ENCODE measurements around the gene RELL2. TPM values are rescaled to one million over a fixed set of nuclear protein-coding genes. Genes with fewer than 3 reads are reported as not detected.

The RELL2 gene
- total RNA-seq, 1 experiment from 2014 or later: 23.8 TPM

DNA sequence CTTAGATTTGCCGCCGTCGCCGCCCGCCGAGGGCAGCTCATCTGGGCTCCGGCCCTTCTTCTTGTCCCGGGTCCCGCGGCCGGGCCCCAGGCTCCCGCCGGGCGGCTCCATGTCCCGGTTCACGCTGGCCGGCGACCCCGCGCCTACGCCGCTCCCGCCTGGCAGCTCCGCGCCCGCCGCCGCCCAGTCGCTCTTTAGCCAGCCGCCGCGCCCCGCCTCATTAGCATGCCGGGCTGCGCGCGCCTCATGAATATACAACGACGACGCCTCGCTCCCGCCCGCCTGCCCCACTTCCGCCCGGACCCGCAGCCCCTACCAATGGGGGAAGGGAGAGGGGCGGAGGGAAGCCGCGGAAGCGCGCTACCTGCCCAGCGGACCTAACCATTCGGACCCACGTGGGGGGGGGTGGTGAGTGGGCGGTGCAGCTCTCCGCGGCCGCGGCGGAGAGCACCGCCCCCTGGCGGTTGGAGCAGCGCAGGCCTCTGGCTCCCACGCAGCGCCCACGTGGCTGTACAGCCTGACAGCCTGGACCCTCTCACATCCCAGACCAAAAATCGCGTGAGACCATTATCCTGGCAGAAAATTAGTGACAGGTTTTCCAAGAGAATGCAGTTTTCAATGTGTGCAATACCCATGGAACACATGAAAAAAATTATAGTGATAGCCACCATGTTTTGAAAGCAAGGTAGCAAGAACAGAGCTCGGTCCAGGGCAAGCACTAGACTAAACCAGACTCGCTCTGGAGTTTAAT, 17.8 kb upstream of the RELL2 start, which contains the start of gene DIAPH1:
Gene DIAPH1 (minus strand): TSS at position 197 of the 751 bp plus-strand sequence. CDS start 86 bp downstream, at position 111.
- H3K4me1 Mint-ChIP-seq: peaks cover 41% of the 10 kb centered on the region
- no peaks in the 10 kb centered on the region; the same call in 1 of the 2 replicates for H3K27me3 Mint-ChIP-seq (ENCODE audit: low read depth)
- H3K9me3 Mint-ChIP-seq: no peaks in the 10 kb centered on the region
- DNase-seq (ENCODE audit: low spot score) (peak; percentile 97), ATAC-seq (peak; percentile 94)
- H3K4me3 Mint-ChIP-seq: peak within 1 kb of the TSS; percentile 95
- H3K36me3 Mint-ChIP-seq: peaks cover 16% of the 10 kb centered on the region
- CTCF ChIA-PET: interaction anchor here (0.5 to 2.4 kb wide), 58 partner anchors 8 to 1375 kb away, joined by 3 to 141 read pairs (median 5); partner anchors contain the start of genes DELE1, FCHSD1, HDAC3 and PCDHB14
- H3K27ac Mint-ChIP-seq: peak within 1 kb of the TSS; percentile 97
- POLR2A ChIA-PET: interaction anchor here (0.7 to 3.1 kb wide), 11 partner anchors 13 to 248 kb away, joined by 3 to 36 read pairs (median 3); partner anchors contain the start of genes FCHSD1, HDAC3 and RELL2
- TF ChIP-seq SP1 (CRISPR knock-in tag; conservative IDR thresholded peaks at IDR 0.05): peak; percentile 96
- TF ChIP-seq TP53 (CRISPR knock-in tag; IDR thresholded peaks at IDR 0.05): no peak
- TF ChIP-seq ZNF671 (CRISPR knock-in tag; IDR thresholded peaks at IDR 0.05): peak; percentile 30; the same call in 1 of the 2 replicates
- TF ChIP-seq ESRRA (CRISPR knock-in tag; IDR thresholded peaks at IDR 0.05; ENCODE audit: borderline replicate concordance): peak; percentile 70; the same call in 1 of the 2 replicates
- TF ChIP-seq CBFB (CRISPR knock-in tag; IDR thresholded peaks at IDR 0.05; ENCODE audit: low read depth): 0 out of 2 replicates have a peak, but pooled peaks have one; percentile 46
- TF ChIP-seq GRHL2 (CRISPR knock-in tag; IDR thresholded peaks at IDR 0.05; ENCODE audit: insufficient replicate concordance, severe bottlenecking): no peak
- TF ChIP-seq ATF1 (CRISPR knock-in tag; IDR thresholded peaks at IDR 0.05): no peak
- peak; percentile 96 for TF ChIP-seq HMGXB4 (CRISPR knock-in tag; IDR thresholded peaks at IDR 0.05)
- no peak for TF ChIP-seq PRDM15 (CRISPR knock-in tag; IDR thresholded peaks at IDR 0.05)
- TF ChIP-seq, protein P1, sequence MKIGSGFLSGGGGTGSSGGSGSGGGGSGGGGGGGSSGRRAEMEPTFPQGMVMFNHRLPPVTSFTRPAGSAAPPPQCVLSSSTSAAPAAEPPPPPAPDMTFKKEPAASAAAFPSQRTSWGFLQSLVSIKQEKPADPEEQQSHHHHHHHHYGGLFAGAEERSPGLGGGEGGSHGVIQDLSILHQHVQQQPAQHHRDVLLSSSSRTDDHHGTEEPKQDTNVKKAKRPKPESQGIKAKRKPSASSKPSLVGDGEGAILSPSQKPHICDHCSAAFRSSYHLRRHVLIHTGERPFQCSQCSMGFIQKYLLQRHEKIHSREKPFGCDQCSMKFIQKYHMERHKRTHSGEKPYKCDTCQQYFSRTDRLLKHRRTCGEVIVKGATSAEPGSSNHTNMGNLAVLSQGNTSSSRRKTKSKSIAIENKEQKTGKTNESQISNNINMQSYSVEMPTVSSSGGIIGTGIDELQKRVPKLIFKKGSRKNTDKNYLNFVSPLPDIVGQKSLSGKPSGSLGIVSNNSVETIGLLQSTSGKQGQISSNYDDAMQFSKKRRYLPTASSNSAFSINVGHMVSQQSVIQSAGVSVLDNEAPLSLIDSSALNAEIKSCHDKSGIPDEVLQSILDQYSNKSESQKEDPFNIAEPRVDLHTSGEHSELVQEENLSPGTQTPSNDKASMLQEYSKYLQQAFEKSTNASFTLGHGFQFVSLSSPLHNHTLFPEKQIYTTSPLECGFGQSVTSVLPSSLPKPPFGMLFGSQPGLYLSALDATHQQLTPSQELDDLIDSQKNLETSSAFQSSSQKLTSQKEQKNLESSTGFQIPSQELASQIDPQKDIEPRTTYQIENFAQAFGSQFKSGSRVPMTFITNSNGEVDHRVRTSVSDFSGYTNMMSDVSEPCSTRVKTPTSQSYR (CRISPR knock-in tag; IDR thresholded peaks at IDR 0.05): 0 out of 2 replicates have a peak, but pooled peaks have one; percentile 72
- peak; percentile 84; the same call in 1 of the 2 replicates for TF ChIP-seq AFF4 (CRISPR knock-in tag; IDR thresholded peaks at IDR 0.05; ENCODE audit: borderline replicate concordance)
- TF ChIP-seq, protein P2, sequence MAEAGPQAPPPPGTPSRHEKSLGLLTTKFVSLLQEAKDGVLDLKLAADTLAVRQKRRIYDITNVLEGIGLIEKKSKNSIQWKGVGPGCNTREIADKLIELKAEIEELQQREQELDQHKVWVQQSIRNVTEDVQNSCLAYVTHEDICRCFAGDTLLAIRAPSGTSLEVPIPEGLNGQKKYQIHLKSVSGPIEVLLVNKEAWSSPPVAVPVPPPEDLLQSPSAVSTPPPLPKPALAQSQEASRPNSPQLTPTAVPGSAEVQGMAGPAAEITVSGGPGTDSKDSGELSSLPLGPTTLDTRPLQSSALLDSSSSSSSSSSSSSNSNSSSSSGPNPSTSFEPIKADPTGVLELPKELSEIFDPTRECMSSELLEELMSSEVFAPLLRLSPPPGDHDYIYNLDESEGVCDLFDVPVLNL (CRISPR knock-in tag; IDR thresholded peaks at IDR 0.05; ENCODE audit: borderline replicate concordance, low read depth): no peak
- TF ChIP-seq CREB1 (CRISPR knock-in tag; IDR thresholded peaks at IDR 0.05): no peak
- TF ChIP-seq FOXP4 (CRISPR knock-in tag; IDR thresholded peaks at IDR 0.05): peak; percentile 74; the same call in 1 of the 2 replicates
- no peak for TF ChIP-seq JUN (CRISPR knock-in tag; IDR thresholded peaks at IDR 0.05)
- no peak for TF ChIP-seq ZNF423 (CRISPR knock-in tag; IDR thresholded peaks at IDR 0.05)
- peak; percentile 74; the same call in 1 of the 2 replicates for TF ChIP-seq ETV6 (CRISPR knock-in tag; IDR thresholded peaks at IDR 0.05)
- TF ChIP-seq, protein P3, sequence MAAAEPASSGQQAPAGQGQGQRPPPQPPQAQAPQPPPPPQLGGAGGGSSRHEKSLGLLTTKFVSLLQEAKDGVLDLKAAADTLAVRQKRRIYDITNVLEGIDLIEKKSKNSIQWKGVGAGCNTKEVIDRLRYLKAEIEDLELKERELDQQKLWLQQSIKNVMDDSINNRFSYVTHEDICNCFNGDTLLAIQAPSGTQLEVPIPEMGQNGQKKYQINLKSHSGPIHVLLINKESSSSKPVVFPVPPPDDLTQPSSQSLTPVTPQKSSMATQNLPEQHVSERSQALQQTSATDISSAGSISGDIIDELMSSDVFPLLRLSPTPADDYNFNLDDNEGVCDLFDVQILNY (CRISPR knock-in tag; IDR thresholded peaks at IDR 0.05): peak; percentile 95; the same call in 1 of the 2 replicates

Data from WTC11 (cell line).